ENCODE measurements around the gene PPA1. TPM values are rescaled to one million over a fixed set of nuclear protein-coding genes. Genes with fewer than 3 reads are reported as not detected.
"Not testable (repeated sequence)": the region's sequence is repeated elsewhere in the genome, so short reads cannot be mapped to it uniquely, and the experiment has no call there.

PPA1 gene
- total RNA-seq, 1 donor from 2014 or later, result 296 TPM

GRCh38 chr10:70212277-70212676 is 21.0 kb downstream of the PPA1 start:
- DNase-seq, result no peak

- no peak for DNase-seq
Observed at GRCh38 chr10:70206762-70207161, 26.5 kb downstream of the PPA1 start.

GRCh38 chr10:70201105-70201504 is 32.1 kb downstream of the PPA1 start:
- DNase-seq, result no peak

GRCh38 chr10:70198696-70199466 is 34.3 kb downstream of the PPA1 start:
- DNase-seq, result no peak

GRCh38 chr10:70197235-70197945 is 35.8 kb downstream of the PPA1 start:
- DNase-seq, result no peak

- no peak for DNase-seq
Observed at GRCh38 chr10:70193391-70193844, 39.8 kb downstream of the PPA1 start.

- no peak for DNase-seq
Observed at GRCh38 chr10:70192326-70192968, 40.8 kb downstream of the PPA1 start.

GRCh38 chr10:70191972-70192305 is 41.3 kb downstream of the PPA1 start:
- DNase-seq, result no peak

GRCh38 chr10:70191161-70191971 is 41.9 kb downstream of the PPA1 start:
- DNase-seq, result no peak

- no peak for DNase-seq
Observed at GRCh38 chr10:70190581-70190980, 42.6 kb downstream of the PPA1 start.

- no peak for DNase-seq
Observed at GRCh38 chr10:70190102-70190501, 43.1 kb downstream of the PPA1 start.

- DNase-seq, result no peak
Observed at GRCh38 chr10:70188768-70189167, 44.5 kb downstream of the PPA1 start.

GRCh38 chr10:70186571-70186970 is 46.7 kb downstream of the PPA1 start:
- no peak for DNase-seq

- DNase-seq, result no peak
Observed at GRCh38 chr10:70186090-70186489, 47.1 kb downstream of the PPA1 start.

GRCh38 chr10:70183304-70183703 is 49.9 kb downstream of the PPA1 start:
- no peak for DNase-seq

GRCh38 chr10:70179209-70179608 is 54.0 kb downstream of the PPA1 start:
- not testable (repeated sequence) for DNase-seq

- no peak for DNase-seq
Observed at GRCh38 chr10:70178139-70178725, 55.0 kb downstream of the PPA1 start.

GRCh38 chr10:70176441-70176840 is 56.8 kb downstream of the PPA1 start:
- DNase-seq, result no peak

- no peak for DNase-seq
Observed at GRCh38 chr10:70175516-70175915, 57.7 kb downstream of the PPA1 start.

- no peak for DNase-seq
Observed at GRCh38 chr10:70174058-70174741, 59.0 kb downstream of the PPA1 start.

GRCh38 chr10:70169649-70170364 is 63.4 kb downstream of the PPA1 start:
- no peak for DNase-seq
